DMS79 (cell line): Measurements from ENCODE around the gene HMX1.

Source experiments
- DNase-seq: peaks from one replicate; lab custom pipeline; 2025; lab: John Stamatoyannopoulos, UW

The HMX1 gene

GRCh38 chr4:8891646-8892555 lies 20.3 kb upstream of the HMX1 start:
- no peak for DNase-seq

- no peak for DNase-seq
These were observed 19.6 kb upstream of the HMX1 start for GRCh38 chr4:8891255-8891645.

- DNase-seq: no peak
These were observed 17.2 kb upstream of the HMX1 start for GRCh38 chr4:8888856-8889255.

GRCh38 chr4:8886612-8887406 lies 15.2 kb upstream of the HMX1 start:
- DNase-seq: no peak

- DNase-seq: no peak
These were observed 10.6 kb upstream of the HMX1 start for GRCh38 chr4:8882239-8882638.

GRCh38 chr4:8880851-8881250 lies 9.2 kb upstream of the HMX1 start:
- no peak for DNase-seq

GRCh38 chr4:8879574-8879973 lies 7.9 kb upstream of the HMX1 start:
- no peak for DNase-seq

- no peak for DNase-seq
These were observed 6.8 kb upstream of the HMX1 start for GRCh38 chr4:8878421-8878820.

- DNase-seq: no peak
These were observed 6.1 kb upstream of the HMX1 start for GRCh38 chr4:8877780-8878040.

- DNase-seq: no peak
These were observed 5.5 kb upstream of the HMX1 start for GRCh38 chr4:8876982-8877779.

GRCh38 chr4:8874896-8875680 lies 3.4 kb upstream of the HMX1 start:
- DNase-seq: no peak

- DNase-seq: no peak
These were observed 2.6 kb upstream of the HMX1 start for GRCh38 chr4:8874003-8874895.

GRCh38 chr4:8872402-8873291 lies 1.0 kb upstream of the HMX1 start:
- DNase-seq: no peak

- no peak for DNase-seq
These were observed 807 bp downstream of the HMX1 start for GRCh38 chr4:8870647-8871416.

- no peak for DNase-seq
These were observed 1.6 kb downstream of the HMX1 start for GRCh38 chr4:8869898-8870646.

- DNase-seq: no peak
These were observed 2.4 kb downstream of the HMX1 start for GRCh38 chr4:8869002-8869897.

GRCh38 chr4:8868321-8869001 lies 3.2 kb downstream of the HMX1 start:
- no peak for DNase-seq
